HG02798 (cell line): Measurements from ENCODE around the gene ZBTB7C.

ENCODE experiments used
- ATAC-seq: cut with Tn5 transposase; IDR thresholded peaks from one replicate; pipeline ENCODE4 v1.9.1; 2021; ENCODE audit warnings: mild to moderate bottlenecking; ENCODE audit not compliant: unreplicated experiment, poor library complexity

Gene ZBTB7C

DNA sequence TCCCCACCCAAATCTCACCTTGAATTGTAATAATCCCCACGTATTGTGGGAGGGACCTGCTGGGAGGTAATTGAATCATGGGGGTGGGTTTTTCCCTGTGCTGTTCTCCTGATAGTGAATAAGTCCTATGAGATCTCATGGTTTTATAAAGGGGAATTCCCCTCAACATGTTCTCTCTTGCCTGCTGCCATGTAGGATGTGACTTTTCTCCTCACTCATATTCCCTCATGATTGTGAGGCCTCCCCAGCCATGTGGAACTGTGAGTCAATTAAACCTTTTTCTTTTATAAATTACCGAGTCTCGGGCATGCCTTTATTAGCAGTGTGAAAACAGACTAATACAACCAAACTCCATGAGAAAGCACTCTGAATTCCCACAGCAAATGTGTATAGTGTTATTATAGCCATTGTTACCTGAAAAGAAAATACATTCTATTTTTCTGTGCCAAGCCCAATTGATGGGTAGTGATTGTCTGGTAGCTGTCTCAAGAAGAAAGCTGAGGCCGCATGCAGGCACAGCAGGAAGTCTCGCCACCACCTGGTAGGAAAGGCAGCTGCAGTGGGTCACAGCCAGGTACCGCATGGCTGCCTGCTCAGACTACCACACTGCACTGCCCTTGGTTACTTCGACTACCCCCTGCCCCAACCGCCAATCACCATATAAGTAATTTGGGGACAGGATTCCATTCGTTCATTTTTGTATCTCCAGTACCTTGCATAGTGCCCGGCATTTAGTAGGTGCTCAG lies 10.3 kb upstream of the ZBTB7C start:
- no peak for ATAC-seq

DNA sequence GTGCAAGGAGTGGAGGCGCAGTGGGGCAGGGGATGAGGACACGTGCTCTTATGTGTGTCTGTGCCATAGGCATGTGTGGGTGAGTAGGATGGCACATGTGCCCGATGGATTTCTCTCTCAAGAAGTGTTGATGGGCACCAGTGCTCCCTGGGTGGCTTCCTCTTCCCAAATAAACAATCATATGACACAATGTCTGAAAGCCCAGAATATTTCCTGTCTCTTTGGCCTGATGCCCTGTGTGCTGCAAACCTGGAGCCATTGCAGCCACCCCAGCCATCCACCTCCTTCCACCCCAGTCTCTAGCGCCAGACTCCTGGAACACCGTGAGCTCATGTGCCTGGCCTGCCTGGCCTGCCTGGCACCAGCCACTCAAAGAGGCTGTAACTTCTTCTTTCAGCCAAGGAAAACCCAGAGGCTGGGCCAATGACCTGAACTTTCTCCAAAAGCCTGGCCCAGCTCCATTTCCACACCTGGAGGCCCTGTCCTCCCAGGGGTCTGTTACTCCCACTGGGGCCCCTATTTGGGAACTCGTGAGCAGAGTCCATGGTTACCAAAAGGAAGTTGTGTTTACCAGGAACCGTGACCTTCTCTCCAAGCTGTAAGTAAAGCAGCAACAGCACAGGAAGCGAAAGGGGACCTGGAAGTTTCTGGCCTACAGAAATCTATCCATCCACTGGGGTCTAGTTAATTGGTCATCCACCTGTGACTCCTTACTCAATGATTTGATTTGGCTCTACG lies 9.5 kb upstream of the ZBTB7C start:
- no peak for ATAC-seq

DNA sequence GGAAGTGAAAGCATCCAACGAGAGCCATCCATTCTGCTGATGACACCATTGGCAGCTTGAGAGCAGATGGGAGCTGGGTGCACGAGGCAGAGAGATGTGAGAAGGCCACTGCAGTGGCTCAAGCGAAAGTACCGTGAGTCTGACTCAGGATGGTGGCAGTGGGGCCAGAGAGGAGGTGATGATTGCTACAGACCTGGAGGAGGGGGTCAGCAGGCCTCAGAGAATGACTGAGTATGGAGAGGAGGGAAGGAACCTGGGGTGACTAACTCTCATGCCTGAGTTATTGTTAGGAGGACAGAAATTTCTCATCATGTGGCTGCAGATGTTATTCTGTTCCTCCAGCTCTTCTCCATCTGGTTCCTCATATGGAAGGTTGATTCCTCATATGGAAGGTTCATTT lies 8.8 kb upstream of the ZBTB7C start:
- no peak for ATAC-seq

DNA sequence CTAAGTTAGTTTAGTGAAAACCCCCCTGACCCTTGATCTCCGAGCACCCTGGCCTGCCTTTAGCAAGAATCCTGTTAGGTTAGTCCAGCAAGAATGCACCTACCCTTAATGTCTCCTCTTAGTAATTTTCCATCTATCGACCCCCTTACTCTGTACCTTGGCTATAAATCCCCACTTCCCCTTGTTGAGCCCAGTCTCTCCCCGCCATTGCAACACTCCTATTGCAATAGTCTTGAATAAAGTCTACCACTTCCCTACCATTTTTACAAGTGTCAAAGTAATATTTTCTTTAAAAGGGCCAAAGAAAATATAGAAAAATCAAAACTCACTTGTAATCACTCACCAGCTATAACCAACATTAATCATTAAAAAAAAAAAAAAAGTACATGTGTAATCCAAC lies 4.2 kb upstream of the ZBTB7C start:
- ATAC-seq: no peak

DNA sequence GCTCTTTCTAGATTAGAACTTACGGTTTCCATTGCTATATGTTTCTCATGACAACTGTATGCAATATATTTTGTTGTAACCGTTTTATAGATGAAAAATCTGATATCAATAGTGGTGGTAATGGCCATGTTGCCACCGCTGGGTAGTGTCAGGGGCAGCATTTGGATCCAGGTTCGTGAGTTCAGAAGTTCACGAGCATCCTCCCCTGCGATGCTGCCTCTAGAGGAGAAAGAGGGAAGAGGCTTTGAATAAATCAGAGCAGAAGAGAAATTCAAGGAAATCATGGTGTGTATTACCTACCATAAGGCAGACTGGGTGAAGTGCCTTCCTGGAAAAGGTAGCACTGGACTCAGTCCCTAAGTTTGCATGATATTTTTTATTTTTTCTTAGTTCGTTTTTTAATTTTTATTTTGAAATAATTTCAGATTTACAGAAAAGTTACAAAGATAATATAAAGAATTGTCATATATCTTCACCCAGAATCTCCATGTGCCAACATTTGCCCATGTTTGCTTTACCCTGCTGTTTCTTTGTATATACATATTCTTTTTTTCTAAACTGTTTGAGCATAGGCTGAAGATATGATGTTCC lies 3.3 kb upstream of the ZBTB7C start:
- ATAC-seq: no peak

DNA sequence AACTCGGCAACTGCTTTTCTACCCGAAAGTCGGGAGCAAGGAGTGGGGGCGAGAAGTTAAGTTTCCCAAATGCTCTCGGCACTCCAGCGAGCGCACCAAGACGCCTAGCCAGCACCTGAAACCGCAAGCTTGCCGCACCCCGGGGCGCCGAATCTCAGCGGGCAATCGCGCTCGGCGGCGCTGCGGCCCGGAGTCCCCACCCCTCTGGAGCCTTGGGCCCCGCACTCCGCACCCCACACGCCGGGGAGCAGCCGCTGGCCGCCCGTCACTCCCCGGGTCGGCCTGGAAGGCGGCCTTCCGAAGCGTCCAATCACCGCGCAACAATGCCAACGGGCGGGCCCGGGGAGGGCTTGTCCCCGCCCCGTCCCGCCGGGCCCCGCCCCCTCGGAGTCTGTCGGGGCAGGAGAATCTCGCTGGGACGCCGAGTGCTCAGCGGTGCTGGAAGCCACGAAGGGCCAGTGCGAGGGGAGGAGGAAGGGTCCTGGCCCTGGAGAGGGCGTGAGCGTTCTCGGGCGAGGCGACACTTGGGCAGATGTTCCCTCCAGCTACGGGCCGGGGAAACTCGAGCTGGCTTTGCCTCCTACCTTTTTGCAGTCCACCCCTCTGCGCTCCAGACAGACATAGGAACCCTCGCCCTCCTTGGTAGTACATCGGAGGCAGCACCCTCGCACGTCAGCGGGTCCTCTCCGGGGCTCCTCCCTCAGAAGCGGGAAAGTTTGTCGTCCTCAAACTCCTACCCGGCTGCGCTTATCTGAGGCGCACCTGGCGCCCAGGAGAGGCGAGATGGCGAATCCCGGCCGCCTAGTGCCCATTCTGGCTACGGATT lies 1.1 kb upstream of the ZBTB7C start:
- ATAC-seq: peak; percentile 96

DNA sequence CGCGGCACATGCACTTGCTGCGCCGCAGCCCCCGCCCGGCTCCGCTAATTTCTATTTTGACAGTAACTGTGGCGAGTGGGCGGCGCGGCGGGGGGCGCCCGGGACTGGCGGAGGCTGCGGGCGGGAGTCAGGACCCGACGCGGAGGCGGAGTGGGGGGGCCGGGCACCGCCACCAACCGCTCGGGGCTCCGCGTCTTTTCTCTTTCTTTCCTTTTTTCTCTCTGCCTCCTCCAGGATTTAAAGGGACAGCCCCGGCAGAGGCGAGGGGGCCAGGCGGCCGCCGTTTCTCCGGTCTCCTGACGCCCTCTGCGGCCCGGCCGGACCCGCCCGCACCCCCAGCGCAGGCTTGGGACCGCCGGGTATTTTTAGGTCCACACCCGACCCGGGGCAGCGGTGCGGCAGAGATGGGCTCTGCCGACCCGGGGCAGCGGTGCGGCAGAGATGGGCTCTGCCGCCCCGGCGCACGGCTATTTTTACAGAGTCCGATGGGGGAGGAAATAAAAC lies 460 bp upstream of the ZBTB7C start:
- no peak for ATAC-seq

DNA sequence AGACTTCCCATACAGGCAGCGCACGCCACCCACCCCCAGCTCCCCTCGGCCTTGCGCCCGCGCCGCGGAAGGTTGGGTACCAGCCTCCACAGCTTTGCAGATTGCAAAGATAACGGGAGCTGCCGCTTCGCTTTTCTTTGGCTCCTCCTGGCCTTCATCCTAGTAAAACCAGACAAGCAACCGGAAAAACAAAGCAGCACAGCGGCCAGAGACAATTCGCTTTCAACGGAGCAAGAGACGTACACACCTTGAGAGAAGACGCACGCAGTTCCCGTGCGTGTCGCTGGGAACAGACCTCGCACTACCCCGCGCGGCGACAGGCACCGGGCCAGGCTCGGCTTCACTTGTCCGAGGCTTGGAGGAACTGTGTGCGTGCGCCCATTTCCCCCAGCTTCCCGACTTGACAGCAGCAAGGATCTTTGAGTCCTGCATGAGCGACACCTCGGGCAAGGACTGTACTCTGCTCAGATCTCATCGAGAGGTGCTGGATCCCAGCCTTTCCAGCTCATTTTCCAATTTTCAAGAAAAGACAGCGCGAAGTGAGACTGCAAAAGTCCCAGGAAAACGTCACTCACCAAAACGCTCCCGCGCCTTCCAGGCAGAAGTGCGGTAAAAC lies 964 bp downstream of the ZBTB7C start:
- ATAC-seq: no peak

DNA sequence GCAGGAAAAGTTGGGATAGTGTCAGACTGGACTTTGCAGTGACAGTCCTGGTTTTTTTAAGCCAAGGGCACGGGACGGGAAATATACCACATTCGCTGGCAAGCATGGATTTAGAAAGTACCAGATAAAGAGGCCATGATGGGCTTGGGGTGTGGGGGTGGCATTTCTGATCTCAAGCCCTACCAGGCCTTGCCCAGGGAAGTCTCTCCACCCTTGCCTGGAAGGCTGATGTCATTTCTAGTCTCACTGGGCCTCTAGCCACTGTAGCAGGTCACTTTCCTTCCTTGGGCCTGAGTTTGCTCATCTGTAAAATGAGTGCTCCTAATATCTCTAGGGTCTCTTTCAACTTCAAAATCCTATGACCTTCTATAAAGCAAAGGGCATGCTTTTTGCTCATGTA lies 1.8 kb downstream of the ZBTB7C start:
- ATAC-seq: no peak

DNA sequence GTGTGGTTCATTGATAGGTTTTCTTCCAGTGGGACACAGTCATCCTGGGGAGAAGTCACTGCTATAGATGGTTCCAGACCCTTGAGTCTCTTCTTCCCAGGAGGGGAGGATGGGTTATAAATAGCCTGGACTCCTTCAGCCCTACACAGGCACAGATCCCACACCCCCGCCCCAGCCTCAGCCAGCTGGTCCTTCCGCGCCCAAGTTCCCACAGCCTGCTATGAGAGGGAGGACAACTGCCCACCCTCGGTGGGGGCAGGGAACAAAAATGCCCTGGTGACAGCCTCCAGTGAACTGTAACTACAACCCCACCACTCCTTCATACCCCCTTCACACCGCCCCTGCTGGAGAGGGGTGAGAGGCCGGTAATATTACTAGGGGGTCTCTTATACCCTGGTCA lies 3.2 kb downstream of the ZBTB7C start:
- ATAC-seq: no peak

DNA sequence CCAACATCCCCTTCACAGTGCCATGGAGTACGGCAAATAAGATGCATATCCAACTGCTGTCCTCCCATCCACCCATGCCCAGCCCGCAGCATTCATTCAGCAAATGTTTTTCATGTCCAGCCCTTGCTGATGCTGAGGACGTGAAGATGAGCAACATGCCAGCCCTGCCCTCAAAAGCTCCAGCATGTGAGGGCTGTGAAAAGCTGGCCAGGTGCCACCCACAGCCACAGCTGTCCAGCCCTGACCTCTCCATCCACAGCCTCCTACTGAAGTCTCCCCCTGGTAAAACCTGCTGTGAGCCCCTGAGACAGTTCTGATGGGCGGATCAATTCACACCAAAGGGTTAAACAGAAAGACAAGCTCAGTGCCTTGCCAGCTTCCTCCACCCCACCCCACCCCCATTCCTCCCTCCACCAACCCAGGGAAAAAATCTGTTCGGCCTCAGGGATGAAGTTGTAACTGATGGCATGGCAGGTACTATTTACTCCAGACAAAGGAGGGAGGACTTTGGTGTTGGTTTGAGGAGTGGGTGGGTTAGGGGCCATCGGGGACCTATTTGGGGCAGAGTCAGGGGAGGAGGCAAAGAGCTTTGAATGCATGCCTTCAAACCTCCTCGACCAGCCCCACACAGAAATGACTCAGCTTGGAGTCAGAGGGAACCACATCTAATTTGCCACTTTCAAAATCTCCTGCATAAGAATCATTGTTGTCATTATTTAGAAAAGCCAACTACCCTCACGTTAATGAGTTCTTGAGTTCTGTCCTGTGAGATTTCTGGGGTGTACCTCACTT lies 4.3 kb downstream of the ZBTB7C start:
- no peak for ATAC-seq

DNA sequence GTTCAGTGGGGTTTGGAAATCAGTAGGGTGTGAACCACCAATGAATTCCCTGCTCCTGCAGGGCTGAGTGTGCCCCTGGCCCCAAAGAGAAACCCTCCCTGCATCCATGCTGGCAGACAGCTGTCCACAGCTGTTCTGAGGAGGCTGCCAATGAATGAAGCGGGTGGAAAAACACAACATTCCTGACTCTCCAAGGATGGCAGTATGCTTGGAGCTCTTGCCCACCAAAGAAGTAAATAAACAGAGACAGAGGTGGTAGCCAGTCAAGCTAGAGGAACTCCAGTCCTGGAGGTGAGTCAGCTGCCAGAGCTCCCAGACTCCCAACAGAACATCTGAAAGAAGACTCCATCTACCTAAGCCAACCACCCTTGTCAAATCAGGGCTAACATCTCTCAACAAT lies 6.2 kb downstream of the ZBTB7C start:
- ATAC-seq: no peak

DNA sequence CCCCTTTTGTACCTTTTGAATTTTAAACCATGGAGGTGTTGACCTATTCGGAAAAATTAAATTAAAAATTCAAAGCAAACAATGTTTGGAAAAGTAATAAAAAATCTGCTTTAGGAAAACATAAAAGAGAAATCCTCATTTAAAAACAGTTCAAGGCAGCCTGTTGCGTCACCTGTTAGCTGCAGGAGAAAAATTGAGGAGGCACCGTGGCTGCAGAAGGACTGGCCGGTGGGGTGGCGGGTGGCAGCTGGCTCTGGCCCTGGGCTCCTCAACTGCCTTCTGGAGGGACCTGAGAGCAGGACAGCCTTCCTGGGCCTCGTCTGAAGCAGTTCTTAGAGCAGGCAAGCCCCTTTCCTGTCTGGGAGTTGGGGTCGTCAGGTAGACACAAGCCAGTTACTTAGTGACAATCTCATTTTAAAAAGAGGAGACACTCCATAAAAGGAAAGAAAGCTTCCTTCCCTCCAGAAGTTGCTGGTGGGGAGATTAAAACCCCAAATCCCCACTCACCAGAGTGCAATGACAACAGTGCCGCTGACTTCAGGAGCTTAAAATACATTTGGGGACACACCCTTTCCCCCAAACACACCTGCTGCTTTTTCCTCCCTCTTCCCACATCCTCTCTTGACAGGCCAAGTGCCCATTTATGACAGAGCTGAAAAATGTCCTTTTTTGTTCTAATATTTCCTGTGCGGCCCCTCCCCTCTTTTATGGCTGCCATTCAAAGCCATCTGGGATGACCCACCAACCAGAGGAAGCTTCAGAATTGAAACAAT lies 9.7 kb downstream of the ZBTB7C start:
- no peak for ATAC-seq

DNA sequence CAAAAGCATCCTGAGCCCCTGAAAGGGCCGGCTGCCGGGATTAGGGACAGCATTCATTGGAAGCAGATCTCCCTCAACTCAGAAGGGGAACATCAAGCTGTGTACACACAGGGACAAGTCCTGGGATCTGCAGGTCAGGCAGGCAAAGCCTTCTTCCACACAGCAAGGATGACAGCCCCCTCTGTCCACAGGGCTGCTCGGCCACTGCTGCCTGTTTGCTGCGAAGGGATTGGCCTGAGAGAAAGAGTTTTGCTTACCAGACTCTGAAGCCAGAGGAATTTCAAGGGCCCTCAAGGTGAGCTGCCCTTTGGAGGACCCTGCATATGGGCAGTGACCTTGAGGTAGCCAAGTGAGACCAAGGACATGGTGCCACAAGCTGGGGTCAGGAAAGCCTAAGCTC lies 11.1 kb downstream of the ZBTB7C start:
- ATAC-seq: no peak

DNA sequence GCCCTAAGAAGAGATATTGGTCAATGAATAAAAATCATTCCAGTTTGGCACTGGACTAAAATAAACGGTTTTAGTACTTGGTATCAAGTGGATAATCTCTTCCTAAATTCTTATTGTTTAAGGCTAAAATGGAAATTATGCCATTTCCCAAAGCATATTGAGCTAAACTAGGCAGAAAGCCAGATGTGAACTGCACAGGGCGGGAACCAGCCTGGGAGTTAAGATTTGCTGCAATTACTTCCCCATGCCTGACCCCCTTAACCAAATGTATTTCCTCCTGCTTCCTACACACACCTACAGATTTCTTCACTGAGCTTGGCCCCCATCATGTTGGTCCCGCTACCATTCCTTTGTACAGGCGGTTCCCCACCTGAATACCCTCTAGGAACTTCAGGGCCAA lies 12.2 kb downstream of the ZBTB7C start:
- ATAC-seq: no peak

DNA sequence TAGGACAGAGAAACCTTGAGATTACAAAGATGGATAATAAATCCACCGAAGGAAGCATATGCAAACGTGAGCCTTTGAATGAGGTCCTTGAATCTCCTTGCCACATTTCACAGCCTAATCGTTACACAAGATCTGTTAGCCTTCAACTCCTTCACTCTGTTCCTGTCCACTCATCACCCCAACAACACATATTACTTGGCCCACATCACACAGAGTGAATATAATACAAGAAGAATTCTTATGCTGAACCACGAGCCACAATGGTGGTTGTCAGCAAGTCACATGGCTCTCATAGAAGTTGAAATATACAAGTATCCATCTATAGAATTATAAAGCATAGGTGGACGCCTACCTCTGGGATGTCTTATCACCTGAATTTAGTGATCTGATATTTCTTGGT lies 12.6 kb downstream of the ZBTB7C start:
- no peak for ATAC-seq

DNA sequence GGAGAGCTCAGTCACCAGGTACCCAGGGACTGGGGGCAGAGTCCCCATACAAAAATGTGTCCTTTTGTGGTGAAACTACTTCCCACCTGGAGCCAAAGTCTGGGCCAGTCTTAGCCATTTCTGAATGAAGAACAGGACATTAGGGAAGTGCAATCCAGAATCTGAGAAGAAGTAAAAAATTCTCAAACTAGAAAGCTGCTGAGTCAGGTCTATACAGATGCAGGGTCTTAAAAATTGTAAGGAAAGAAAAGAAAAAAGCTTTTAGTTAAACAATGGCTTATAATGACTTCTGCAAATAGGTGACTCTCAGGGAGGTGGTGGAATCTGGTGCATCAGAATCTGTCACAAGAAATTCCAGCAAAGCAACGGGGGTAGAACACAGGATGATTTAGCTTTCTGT lies 13.5 kb downstream of the ZBTB7C start:
- no peak for ATAC-seq

DNA sequence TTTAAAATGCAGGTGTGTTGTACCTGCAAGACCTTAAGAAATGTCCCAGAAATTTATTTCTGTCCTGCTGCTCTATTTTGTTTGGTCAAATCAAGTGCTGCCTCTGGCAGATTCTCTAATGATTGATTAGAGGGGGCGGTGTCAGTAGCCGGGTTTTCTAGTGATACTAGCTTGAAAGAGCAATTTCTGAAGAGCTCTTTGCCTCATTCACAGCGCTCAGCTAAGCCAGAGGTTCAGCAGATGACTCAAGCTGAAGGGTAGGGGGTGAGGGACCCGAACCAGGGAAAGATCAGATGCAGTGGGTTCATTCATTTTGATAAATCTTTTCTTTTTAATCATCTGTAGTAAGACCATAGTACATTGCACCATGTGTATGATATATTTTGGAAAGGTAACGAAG lies 15.0 kb downstream of the ZBTB7C start:
- ATAC-seq: no peak

DNA sequence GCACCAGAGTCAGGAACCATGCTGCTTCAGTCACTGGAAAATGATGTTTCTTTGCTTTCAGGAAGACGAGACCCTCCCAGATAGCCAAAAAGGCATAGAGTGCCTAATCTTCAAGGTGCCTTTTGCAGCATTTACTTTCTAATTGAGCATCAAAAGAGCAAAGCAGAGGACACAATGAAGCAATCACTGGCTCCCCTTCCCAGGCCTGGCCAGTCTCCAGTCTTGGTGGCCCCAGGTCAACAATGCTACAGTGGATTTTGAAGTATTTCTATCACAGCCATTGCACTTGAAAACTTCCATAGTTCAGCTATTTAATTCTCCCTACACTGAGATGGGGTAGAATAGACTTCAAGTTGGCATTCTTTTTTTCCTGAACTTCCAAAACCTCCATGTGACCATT lies 15.4 kb downstream of the ZBTB7C start:
- ATAC-seq: no peak
